Activated CD8-positive, alpha-beta memory T cell treated with anti-CD3 and anti-CD28 coated beads for 24 hours (primary cell): ENCODE data around the gene SCAANT1.

Experiments
- DNase-seq: peaks from one replicate; pipeline ENCODE4 v3.0.0-alpha.2; 2020

SCAANT1 gene

DNA sequence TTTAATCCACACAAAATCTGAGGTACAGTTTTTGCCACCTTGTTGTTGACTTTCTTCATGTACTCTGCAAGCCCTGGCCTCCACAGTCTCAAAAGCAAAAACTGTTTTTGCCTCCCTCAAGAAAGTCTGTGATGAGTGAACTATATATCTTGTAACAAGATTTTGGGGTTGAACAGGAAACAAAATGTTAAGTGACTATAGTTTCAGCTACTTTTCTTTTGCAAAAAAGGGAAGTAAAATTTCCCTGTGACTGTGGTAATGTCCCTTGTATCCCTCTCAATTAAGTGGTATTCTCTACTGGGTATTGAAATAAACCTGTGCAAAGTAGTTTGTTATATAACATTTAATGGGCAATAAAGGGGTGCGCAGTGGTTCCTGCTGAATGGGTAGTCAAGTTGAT is 21.3 kb upstream of the SCAANT1 start:
- DNase-seq, result no peak

DNA sequence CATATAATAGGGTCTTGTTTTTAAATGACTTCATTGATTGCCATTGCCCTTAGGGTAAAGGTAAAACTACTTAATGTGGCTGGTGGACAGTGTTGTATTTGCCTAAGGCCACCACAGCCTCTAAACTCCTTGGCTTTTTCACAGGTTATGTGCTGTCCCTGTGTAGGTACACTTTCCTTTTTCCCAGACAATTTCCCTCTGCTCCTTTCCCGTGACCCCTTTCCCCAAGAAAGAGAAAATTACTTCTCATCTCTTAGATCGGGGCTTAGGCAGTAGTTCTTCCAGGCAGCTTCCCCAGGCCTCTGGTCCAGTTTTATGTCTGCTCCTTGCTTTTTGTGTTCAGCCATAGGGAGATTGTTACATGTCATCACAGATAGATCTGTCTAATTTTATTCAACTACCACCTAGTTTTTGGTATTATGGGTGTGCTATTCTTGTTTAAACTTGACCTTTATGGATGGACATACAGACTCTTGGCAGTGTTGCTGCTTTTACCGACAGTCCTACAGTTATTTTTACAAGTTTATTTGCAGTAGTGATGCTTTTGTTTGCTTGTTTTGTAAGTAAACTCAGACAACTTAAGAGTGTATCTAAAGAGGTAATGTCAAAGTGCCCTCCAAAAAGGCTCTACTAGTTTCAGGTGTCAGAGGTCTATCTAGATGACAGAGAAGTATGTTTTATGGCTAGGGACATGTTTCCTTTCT is 20.5 kb upstream of the SCAANT1 start:
- no peak for DNase-seq

- no peak for DNase-seq
Measured at GRCh38 chr3:63931290-63931689, 19.1 kb upstream of the SCAANT1 start.

DNA sequence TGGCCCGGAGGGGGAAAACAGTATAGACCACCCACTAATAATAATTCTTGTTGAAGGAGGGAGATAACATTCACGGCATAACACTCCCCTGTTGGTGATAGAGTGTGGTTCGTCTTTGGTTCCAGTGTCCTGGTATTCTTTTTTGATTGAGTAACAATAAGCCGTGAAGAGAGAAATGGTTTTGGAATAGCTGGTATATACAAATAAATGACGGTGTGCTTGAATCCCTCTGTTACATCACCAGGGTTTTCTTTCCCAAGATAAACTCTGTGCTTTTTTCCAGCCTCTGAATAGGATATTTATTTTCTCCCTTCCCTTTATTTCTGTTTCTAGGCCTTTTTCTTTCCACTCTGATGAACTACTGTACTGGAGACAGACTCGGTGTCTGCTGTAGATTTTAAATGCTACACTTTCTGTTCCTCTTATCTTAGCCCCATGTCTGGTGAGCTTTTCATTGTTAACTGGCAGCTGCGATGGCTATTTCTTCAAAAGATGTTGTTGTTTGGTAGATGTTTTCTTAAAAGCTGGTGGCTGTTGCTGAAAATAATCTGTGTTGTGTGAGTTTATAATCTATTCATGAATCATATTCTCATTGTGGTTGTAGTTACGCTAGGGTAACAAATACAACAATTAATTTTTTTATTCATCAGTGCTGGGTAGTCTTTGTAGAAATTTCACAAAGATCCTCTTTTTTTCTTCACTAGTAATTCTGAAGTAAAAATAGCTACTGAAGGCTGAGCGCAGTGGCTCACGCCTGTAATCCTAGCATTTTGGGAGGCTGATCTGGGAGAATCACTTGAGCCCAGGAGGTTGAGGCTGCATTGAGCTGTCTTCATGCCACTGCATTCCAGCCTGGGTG is 15.5 kb upstream of the SCAANT1 start:
- DNase-seq, result no peak

GRCh38 chr3:63926309-63926708 is 14.1 kb upstream of the SCAANT1 start:
- no peak for DNase-seq

DNA sequence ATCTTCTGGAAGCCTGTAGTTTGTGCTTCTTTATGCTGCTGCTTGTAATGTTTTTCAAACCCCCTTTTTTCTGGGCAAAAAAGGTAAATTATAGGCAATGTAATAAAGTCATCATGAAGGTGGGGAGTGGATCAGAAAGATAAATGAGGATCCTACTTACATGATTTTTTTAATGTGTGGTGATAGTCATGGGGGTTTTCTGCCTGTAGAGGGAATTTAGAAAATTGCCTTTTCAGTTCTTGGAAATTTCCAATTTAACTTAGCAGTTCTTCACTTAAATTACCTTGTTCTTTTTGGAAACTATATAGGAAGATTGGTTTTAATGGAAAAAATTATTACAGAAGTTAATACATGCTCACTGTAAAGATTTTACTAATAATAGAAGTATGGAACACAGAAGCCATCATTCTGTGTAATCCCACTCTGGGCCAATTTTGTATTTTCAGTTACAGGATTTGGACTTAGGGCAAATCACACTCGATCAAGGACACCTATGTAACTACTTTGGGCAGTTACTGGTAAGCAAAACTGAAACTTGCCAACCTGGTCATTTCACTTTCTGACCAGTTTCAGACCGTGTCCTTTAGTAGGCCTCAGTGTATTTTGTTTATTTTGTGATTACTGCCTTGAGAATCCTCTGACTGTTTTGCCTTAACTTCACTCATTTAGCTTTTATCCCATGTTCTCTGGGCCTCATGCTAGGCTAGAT is 10.5 kb upstream of the SCAANT1 start:
- DNase-seq, result no peak

GRCh38 chr3:63921741-63922482 is 9.7 kb upstream of the SCAANT1 start:
- DNase-seq, result no peak

GRCh38 chr3:63920001-63920400 is 7.8 kb upstream of the SCAANT1 start:
- DNase-seq, result no peak

DNA sequence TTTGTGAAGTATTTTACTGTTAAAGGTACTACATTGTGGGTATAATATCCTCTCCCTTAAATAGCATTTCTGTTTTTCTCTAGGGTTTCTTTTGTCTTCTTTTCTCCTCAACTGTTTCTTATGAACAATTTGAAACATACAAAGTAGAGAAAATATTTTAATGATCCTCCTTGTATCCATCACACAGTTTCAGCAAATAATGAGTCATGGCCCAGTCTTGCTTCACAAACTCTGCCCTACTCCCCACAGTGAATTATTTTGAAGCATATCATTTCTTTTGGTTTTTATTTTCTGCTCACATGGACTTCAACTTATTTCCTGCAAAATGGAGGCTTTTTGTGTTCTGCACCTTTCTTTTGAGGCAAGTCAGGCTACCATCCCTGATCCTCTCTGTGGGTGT is 6.1 kb upstream of the SCAANT1 start:
- no peak for DNase-seq

DNA sequence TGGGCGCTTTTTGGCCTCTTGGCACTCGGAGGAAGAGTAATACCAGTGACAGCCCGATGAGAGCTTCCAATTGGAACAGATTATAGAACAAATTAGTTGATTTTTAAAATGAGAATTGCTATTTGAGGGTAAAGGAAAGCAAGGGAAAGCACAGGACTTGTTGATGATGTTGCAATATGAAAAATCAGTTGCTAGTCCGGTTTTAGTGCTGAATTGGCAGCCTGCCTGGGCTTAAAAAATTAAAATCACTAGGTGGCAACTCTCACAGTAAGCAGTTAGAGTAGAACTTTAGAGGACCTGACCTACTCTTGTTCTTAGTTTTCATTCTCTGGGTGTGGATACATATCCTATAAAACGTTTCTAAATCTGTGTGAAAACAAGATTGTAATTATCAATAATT is 2.1 kb upstream of the SCAANT1 start:
- no peak for DNase-seq

DNA sequence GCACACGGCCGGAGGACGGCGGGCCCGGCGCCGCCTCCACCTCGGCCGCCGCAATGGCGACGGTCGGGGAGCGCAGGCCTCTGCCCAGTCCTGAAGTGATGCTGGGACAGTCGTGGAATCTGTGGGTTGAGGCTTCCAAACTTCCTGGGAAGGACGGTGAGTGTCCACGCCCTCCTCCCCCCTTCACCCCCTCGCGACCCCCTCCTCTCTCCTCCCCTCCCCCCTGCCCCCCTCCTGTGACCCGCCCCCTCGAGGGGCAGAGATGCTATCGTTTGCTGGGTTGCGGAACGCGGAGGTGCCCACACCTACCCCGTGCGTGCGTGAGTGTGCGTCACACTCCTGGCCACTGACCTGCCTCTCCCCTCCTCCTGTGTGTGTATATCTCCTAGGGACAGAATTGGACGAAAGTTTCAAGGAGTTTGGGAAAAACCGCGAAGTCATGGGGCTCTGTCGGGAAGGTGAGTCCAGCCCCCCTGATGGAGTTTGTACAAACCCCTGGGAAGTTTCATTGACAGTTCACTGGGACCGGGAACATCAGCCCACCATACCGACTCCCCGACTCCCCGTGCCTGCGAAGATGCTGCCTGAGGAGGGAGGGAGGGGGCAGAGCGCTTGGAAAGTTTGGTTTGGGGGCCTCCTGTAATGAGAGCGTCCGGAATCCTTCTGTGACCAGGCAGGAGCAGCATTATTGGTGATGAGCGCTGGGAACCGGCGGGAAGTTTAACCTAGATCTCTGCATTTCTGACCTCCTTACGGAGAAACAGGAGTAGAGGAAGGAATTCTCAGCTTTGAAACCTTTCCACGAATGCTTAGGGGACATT is 795 bp upstream of the SCAANT1 start:
- DNase-seq, result no peak

DNA sequence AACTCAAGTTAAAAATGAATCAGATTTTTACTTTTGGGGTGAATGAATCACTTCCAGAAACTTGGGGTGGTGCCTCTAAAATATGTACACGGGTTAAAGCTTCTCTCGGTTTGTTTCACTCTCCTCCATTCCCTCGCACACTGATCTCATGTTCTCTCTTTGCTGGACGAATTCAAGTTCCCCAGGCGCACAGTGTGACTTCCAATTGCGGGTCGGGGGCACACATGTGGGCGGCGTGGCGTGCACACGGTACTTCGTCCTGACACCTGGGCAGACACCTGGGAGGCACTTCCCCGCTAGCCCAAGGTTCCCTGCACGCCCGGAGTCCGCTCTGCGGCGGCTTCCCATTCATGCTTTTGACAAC is 692 bp downstream of the SCAANT1 start:
- no peak for DNase-seq

- DNase-seq, result no peak
Measured at GRCh38 chr3:63910891-63911290, 1.3 kb downstream of the SCAANT1 start.

- no peak for DNase-seq
Measured at GRCh38 chr3:63910001-63910400, 2.2 kb downstream of the SCAANT1 start.

- no peak for DNase-seq
Measured at GRCh38 chr3:63909431-63909830, 2.8 kb downstream of the SCAANT1 start.

DNA sequence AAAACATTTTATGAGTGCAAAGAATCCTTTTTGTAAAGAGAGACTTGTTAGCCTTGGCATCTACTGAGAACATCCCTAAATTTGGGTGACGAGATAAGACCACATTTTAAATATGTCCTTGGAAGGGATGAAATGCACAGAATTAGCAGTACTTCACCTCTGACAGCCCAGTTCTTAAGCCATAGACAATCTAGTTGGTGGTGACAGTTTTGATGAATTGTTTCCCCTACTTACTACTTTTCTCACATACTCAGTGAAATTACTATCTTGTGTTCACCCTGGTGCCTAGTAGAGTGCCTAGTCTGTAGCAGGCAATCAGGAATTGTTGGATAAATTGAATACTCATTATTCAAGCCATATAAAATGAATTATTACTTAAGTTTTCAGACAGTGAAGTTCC is 3.4 kb downstream of the SCAANT1 start:
- no peak for DNase-seq

GRCh38 chr3:63908081-63908736 is 4.0 kb downstream of the SCAANT1 start:
- DNase-seq, result no peak

DNA sequence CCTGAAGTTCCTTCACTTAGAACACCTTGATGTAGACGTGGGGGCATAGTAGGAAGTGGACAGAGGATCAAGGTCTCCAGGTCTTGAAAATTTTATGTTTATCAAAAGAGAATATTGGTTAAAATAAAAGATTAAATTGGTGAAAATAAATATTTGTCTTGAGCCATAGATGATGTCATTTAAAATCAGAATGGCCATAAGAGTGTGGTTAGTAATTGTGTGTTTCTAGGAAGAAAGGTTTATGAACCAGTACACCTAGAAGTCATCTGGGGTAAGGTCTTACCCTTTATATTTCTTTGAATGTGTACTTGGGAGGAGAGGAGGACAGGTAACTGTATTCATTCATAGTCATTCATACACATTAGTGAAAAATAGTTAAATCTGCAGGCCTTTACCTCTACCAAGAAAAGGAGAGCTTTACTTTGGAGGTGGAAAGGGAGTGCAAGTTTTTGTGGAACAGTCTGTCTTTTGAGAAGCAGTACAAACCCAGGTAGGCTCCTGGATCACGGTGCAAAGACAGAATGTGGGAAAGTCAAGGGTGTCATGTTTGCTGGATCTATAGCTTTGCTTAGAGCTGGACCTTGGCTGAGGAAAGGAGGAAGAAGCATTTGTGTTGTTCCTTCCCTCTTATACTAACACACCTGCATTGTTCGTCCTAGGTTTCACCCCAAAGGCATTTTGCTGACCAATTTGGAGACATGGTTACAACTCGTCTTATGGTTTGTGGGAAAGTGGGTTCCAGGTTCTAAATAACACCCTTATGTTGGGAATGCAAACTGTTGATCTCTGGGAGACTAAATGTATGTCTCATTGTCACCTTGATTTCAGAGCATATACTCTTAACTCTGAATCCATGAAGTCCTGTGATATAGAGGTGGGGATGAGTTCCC is 6.2 kb downstream of the SCAANT1 start:
- no peak for DNase-seq

GRCh38 chr3:63900459-63900858 is 11.7 kb downstream of the SCAANT1 start:
- DNase-seq, result no peak

DNA sequence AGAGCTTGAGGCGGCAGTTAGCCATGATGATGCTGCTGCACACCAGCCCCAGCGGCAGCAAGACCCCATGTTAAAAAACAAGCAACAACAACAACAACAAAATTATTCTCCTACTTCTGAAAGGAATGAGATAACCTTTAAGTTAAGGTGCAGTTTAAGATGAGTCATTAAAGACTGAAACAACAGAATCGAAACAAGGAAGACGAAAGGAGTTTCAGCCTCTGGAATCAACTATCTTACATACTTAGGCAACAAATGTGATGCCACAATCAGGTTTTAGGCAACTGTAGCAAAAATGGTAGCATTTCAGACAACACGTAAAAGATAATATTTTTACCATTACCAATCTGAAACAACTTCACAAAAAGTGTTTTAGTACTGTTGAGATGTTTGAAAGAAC is 12.2 kb downstream of the SCAANT1 start:
- no peak for DNase-seq
